Subcutaneous adipose tissue (tissue), 4 donors: Measurements from ENCODE around the gene MDM1. TPM values are rescaled to one million over a fixed set of nuclear protein-coding genes. Genes with fewer than 3 reads are reported as not detected.

Experiments used
- total RNA-seq, 4 donors: library from RNA; depleted of rRNA; stranded (reverse); fragments of >200 nt; gene quantifications; one replicate each; pipeline ENCODE4 v1.1.0, GENCODE V29; 2016
- TF ChIP-seq, protein P1 (sequence below): fragments of 450-650 bp; IDR thresholded peaks from one replicate; pipeline ENCODE4 v1.5.1; 2016; ENCODE audit warnings: low read depth, mild to moderate bottlenecking, control low read depth, antibody characterized with exemption, moderate library complexity

Gene MDM1
- total RNA-seq, 4 donors from 2014 or later: 8.3 to 18.8 (median 13.9) TPM

DNA sequence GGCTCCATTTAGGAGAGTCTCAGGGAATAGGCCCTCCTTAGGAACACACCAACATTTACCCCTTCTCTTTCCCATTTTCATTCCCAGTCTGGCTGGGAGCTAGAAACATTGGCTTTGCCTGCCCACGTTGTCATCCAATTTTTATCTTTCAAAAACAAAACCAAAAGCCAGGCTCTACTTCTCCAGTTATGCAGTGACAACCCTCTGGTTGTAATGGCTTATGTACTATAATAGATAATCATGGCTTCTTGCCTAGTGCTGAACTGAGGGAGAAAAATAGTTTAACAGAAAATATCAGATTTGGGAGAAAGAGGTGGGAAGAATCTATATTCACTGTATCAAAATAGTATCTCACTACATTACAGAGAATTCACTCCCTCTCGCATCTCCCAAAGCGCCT, 46.6 kb downstream of the MDM1 start:
- TF ChIP-seq, protein P1, sequence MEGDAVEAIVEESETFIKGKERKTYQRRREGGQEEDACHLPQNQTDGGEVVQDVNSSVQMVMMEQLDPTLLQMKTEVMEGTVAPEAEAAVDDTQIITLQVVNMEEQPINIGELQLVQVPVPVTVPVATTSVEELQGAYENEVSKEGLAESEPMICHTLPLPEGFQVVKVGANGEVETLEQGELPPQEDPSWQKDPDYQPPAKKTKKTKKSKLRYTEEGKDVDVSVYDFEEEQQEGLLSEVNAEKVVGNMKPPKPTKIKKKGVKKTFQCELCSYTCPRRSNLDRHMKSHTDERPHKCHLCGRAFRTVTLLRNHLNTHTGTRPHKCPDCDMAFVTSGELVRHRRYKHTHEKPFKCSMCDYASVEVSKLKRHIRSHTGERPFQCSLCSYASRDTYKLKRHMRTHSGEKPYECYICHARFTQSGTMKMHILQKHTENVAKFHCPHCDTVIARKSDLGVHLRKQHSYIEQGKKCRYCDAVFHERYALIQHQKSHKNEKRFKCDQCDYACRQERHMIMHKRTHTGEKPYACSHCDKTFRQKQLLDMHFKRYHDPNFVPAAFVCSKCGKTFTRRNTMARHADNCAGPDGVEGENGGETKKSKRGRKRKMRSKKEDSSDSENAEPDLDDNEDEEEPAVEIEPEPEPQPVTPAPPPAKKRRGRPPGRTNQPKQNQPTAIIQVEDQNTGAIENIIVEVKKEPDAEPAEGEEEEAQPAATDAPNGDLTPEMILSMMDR: no peak

DNA sequence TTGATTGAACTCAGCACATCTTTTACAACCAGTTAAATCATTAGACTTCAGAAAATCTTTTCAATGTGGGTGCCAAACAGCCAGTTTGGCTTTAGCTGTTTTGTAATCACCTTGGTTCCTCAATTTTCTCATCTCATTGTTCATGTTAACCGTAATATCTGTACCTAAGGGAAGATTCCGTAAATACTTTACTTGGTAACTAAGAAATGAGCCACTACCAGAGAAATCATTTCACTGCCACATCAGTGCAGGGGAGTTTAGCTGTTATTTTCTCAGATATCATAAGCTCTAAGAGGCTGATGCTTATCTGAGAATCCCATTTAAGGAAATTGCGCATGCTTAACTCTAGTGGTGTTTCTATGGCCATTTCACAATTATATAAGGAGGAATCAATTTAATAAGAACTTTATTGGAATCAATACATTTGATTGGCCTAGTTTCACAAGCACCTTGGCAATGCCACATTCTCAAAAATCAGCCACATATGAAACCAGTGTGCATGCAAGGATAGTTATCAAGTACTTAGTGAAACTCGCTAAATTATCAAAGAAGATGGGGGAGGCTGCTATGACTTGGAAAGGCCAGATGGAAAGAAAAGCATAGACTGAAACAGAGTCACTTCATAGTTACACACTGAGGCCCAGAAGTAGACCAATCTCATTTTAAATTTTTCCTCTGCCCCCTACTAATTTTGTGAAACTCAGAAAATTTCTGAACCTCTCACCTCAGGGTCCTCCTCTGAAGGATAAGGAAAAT, 50.7 kb downstream of the MDM1 start:
- TF ChIP-seq, protein P1: no peak

DNA sequence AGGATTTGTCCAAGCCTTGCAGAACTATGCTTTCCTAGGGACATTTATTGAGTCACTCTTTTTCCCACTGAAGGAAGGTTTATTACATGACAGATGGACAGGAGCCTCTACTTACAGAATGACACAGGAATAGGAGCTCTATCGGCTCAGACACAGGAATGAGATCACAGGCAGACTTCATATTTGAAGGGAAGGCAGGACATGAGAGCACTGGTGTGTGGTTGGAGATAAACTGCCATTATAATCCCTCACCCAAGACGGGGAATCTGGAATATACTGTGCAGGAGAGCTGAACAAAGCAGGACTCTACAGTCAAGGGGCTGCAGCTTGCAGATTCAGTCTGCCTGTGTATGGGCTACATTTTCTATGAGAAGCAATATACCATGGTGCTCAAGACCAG, 51.9 kb downstream of the MDM1 start:
- TF ChIP-seq, protein P1: no peak

DNA sequence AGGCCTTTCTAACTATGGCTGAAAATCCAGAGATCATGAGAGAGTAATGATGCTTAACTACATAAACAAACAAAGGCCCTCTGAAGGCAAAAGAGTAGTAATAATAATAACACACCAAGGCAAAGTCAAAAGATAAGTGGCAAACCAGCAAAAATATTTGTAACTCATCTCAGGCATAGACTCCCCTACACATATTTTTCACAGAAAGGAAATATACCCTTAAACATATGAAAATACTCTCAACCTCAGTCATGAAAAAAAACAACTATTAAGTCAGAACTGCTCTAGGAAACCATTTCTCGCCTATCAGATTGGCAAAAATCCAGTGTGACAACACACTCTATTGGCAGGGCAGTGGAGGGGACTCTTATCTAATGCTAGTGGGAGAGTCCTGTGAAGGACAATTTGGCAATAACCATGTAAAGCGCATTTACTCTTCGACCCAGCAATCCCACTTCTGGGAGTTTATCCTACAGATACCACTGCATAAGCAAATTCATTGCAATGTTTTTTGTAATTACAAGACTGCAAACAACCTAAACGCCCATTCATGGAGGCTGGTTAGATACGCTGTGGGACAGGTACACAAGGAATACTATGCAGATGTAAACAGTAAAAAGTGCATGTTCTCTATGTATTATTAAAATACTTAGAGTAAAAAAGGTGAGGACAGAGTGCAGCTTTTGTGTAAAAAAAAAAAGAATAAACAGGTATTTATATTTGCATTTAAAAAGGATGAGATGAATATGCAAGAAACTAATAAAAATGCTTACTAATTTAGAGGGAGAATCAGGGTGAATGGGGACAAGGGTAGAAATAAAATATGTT, 52.7 kb downstream of the MDM1 start:
- TF ChIP-seq, protein P1: no peak

DNA sequence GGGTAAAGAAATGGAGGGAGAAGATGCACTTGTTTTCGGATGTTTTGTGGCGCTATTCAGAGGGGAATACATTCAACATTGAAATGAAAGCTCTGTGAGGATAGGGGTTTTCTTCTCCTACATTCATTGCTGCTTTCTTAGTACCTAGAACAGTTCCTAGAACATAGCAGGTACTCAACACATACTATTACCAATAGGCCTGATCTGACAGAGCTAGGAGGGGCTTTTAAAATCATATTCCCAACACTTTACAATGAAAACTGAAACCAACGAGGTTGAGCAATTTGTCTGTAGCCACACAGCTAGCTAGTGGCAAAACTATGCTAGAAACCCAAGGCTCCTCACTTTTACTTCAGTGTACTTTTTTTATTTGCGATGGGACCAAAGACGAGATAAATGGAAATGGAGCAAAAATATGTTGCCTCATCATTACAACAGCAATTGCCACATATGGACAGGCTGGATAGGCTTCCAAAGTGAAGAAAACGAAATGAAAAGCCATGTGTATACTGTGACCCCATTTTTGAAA, 55.7 kb downstream of the MDM1 start:
- TF ChIP-seq, protein P1: no peak

DNA sequence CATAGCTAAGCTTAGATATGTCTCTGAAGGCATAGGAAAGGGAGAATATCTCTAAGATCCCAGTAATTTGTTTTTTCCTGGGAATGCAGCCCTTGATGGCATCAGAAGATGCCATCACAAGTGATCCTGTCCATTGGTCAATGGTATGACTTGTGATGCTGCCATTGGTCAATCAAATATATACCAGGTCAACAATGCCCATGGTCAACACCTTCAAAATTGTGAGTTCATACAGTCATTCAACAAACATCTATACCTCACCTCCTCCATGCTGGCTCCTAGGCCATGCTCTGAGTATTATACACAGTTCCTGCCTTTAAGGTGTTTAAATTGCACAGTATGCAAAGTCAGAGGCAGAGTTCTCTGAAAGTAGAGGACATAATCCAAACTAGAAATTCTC, 59.4 kb downstream of the MDM1 start:
- TF ChIP-seq, protein P1: no peak

DNA sequence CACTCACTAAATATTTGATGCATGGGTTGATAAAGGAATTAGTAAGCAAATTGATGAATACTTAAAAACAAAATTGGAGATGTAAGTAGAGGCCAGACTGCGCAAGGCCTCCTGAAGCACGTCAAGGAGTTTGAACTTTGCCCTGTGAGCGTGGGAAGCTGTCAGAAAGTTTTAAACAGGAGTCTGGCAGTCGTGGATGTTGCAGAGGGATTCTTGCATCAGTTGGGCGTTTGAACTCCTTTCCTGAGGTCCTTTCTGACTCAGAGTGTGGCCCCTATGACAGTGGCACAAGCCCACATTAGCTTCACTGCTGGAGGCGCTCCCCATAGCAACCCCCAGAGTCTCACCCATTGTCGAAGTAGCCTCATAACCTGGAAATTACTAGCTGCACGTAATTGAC, 60.8 kb downstream of the MDM1 start:
- TF ChIP-seq, protein P1: no peak
